ENCODE data around the gene SYNPO2.
A peak's percentile ranks its signal among the peaks of the same experiment; 100 is the strongest.

SYNPO2 gene

GRCh38 chr4:119097282-119097900 lies 208.7 kb downstream of the SYNPO2 start:
- TF ChIP-seq CTCF (IDR thresholded peaks at IDR 0.05), result no peak
- Histone ChIP-seq H3K27ac (no peak overlapping the region), H3K4me3 (no peak overlapping the region)
- no peak for DNase-seq (ENCODE audit: low spot score)

- H3K27ac ChIP-seq, result no peak overlapping the region
- no peak for DNase-seq (ENCODE audit: low spot score)
- no peak for TF ChIP-seq CTCF (IDR thresholded peaks at IDR 0.05)
- no peak overlapping the region for H3K4me3 ChIP-seq
Observed at GRCh38 chr4:119098306-119098705, 209.7 kb downstream of the SYNPO2 start.

GRCh38 chr4:119099227-119099810 lies 210.7 kb downstream of the SYNPO2 start:
- peak overlapping the region in 1 of 2 donors; percentile 9 for H3K27ac ChIP-seq
- TF ChIP-seq CTCF (IDR thresholded peaks at IDR 0.05), result no peak
- H3K4me3 ChIP-seq, result no peak overlapping the region
- no peak for DNase-seq (ENCODE audit: low spot score)

GRCh38 chr4:119100655-119101054 lies 212.0 kb downstream of the SYNPO2 start:
- DNase-seq (ENCODE audit: low spot score), result no peak
- no peak for TF ChIP-seq CTCF (IDR thresholded peaks at IDR 0.05)
- no peak overlapping the region for H3K27ac ChIP-seq
- no peak overlapping the region for H3K4me3 ChIP-seq

- Histone ChIP-seq H3K4me3 (no peak overlapping the region), H3K27ac (peak overlapping the region; percentile 35 to 64)
- TF ChIP-seq CTCF (IDR thresholded peaks at IDR 0.05), result no peak
- no peak for DNase-seq (ENCODE audit: low spot score)
Observed at GRCh38 chr4:119103263-119103662, 214.6 kb downstream of the SYNPO2 start.

GRCh38 chr4:119104644-119105273 lies 216.1 kb downstream of the SYNPO2 start:
- H3K27ac ChIP-seq, result no peak overlapping the region
- H3K4me3 ChIP-seq, result no peak overlapping the region
- TF ChIP-seq CTCF (IDR thresholded peaks at IDR 0.05), result no peak
- no peak for DNase-seq (ENCODE audit: low spot score)

GRCh38 chr4:119105605-119106004 lies 217.0 kb downstream of the SYNPO2 start:
- no peak overlapping the region for H3K4me3 ChIP-seq
- H3K27ac ChIP-seq, result no peak overlapping the region
- no peak for TF ChIP-seq CTCF (IDR thresholded peaks at IDR 0.05)
- no peak for DNase-seq (ENCODE audit: low spot score)
